Natural killer cell (primary cell): ENCODE results near the gene CACNA1S. TPM values are rescaled to one million over a fixed set of nuclear protein-coding genes. Genes with fewer than 3 reads are reported as not detected.

Experiments
- ATAC-seq, 3 donors: fragments of 150-1000 bp in 2 of 3; fragments of 200-7000 bp in 1 of 3; cut with Tn5 transposase; 1 replicate in 1 of 3; 2 replicates in 2 of 3; pipeline ENCODE4 v1.10.0; 2021; ENCODE audit warnings: mild to moderate bottlenecking in 2 of 3, moderate library complexity in 2 of 3
- DNase-seq, 2 donors: peaks; one replicate each; pipeline versions ENCODE4 v3.0.0 to v3.0.0-alpha.2; 2013 to 2021; ENCODE audit warnings: mixed read lengths in 1 of 2
- H3K27ac ChIP-seq: one replicate; pipeline ENCODE4 v1.5.1; 2013; ENCODE audit warnings: mild to moderate bottlenecking, low read length
- H3K27me3 ChIP-seq: one replicate; pipeline ENCODE4 v1.6.1; 2013; ENCODE audit warnings: low read length; ENCODE audit not compliant: control insufficient read depth, insufficient read depth
- H3K36me3 ChIP-seq: one replicate; pipeline ENCODE4 v1.6.1; 2013; ENCODE audit warnings: low read length; ENCODE audit not compliant: control insufficient read depth, insufficient read depth
- H3K4me1 ChIP-seq: one replicate; pipeline ENCODE4 v1.6.1; 2013; ENCODE audit warnings: low read length; ENCODE audit not compliant: control insufficient read depth, insufficient read depth
- H3K4me3 ChIP-seq: one replicate; pipeline ENCODE4 v1.5.1; 2013; ENCODE audit warnings: low read length
- H3K9me3 ChIP-seq: one replicate; pipeline ENCODE4 v1.6.1; 2013; ENCODE audit warnings: low read length; ENCODE audit not compliant: control insufficient read depth, insufficient read depth
- H3K27ac Mint-ChIP-seq, 2 donors: one replicate each; pipeline ENCODE4 v1.8.0; 2022; ENCODE audit warnings: mild to moderate bottlenecking in 2 of 2, mixed read lengths in 2 of 2, moderate library complexity in 1 of 2
- H3K27me3 Mint-ChIP-seq, 2 donors: one replicate each; pipeline ENCODE4 v1.8.0; 2022; ENCODE audit warnings: low read depth in 2 of 2, mixed read lengths in 2 of 2
- H3K36me3 Mint-ChIP-seq: one replicate; pipeline ENCODE4 v1.8.0; 2022; ENCODE audit warnings: mixed read lengths
- H3K4me1 Mint-ChIP-seq, 2 donors: one replicate each; pipeline ENCODE4 v1.8.0; 2022; ENCODE audit warnings: mixed read lengths in 2 of 2
- H3K4me3 Mint-ChIP-seq: one replicate; pipeline ENCODE4 v1.8.0; 2022; ENCODE audit warnings: mild to moderate bottlenecking, moderate library complexity, mixed read lengths
- H3K9me3 Mint-ChIP-seq, 2 donors: one replicate each; pipeline ENCODE4 v1.8.0; 2022; ENCODE audit warnings: mixed read lengths in 2 of 2
- CTCF ChIP-seq: fragments of 200-600 bp; IDR thresholded peaks from one replicate; pipeline ENCODE4 v1.8.0; 2022; ENCODE audit warnings: antibody characterized with exemption
- WGBS: methylation state at CpG from one replicate; pipeline ENCODE4 v1.1.7; 2013; ENCODE audit warnings: missing lambda C conversion rate; ENCODE audit not compliant: insufficient coverage; 5-methylcytosine and 5-hydroxymethylcytosine counted together
- intact Hi-C: fragments of 100-400 bp; cut with micrococcal nuclease; formaldehyde crosslinking; loops from one replicate; pipeline ENCODE4 v1.14.2; 2022
- total RNA-seq, 4 donors: library from RNA; stranded (reverse); fragments of 120-200 nt in 1 of 4; gene quantifications; one replicate each; pipeline versions ENCODE4 v1.2.3 to v1.2.4, GENCODE V29; 2013 to 2022

Gene CACNA1S
- total RNA-seq, 3 donors from 2014 or later (not counting 1 experiment from before 2014, with no cell fraction given): not detected

GRCh38 chr1:201026836-201027235 is 85.4 kb downstream of the CACNA1S start:
- no peak for DNase-seq
- no peaks in the 10 kb centered on the region for H3K36me3 ChIP-seq
- H3K27me3 Mint-ChIP-seq: no peaks in the 10 kb centered on the region
- H3K27ac Mint-ChIP-seq: no peak overlapping the region
- H3K4me3 Mint-ChIP-seq: no peak overlapping the region
- peaks cover 36% of the 10 kb centered on the region for H3K4me1 ChIP-seq
- H3K9me3 Mint-ChIP-seq: no peaks in the 10 kb centered on the region
- H3K36me3 Mint-ChIP-seq: no peaks in the 10 kb centered on the region
- H3K4me1 Mint-ChIP-seq: peaks cover 18 to 30% of the 10 kb centered on the region in 2 donors
- TF ChIP-seq CTCF: no peak
- no peaks in the 10 kb centered on the region for H3K9me3 ChIP-seq
- H3K27ac ChIP-seq: no peak overlapping the region
- WGBS: 0% methylated on average over 1 of the region's 3 CpGs
- H3K4me3 ChIP-seq: no peak overlapping the region
- no peak for ATAC-seq
- intact Hi-C loops: no loop called here
- no peaks in the 10 kb centered on the region for H3K27me3 ChIP-seq

- H3K27ac ChIP-seq: no peak overlapping the region
- Mint-ChIP-seq H3K27ac (no peak overlapping the region), H3K27me3 (no peaks in the 10 kb centered on the region), H3K36me3 (no peaks in the 10 kb centered on the region), H3K9me3 (no peaks in the 10 kb centered on the region), H3K4me3 (no peak overlapping the region), H3K4me1 (peaks cover 24 to 36% of the 10 kb centered on the region in 2 donors)
- H3K9me3 ChIP-seq: no peaks in the 10 kb centered on the region
- DNase-seq (no peak), ATAC-seq (no peak)
- H3K36me3 ChIP-seq: no peaks in the 10 kb centered on the region
- no peaks in the 10 kb centered on the region for H3K27me3 ChIP-seq
- TF ChIP-seq CTCF: no peak
- H3K4me3 ChIP-seq: no peak overlapping the region
- intact Hi-C loops: no loop called here
- peaks cover 42% of the 10 kb centered on the region for H3K4me1 ChIP-seq
- WGBS: 40% methylated on average over 3 of the region's 3 CpGs
Measured at GRCh38 chr1:201026234-201026633, 86.0 kb downstream of the CACNA1S start.

GRCh38 chr1:201025571-201026002 is 86.6 kb downstream of the CACNA1S start:
- no peak overlapping the region for H3K4me3 ChIP-seq
- H3K4me3 Mint-ChIP-seq: no peak overlapping the region
- intact Hi-C loops: no loop called here
- ATAC-seq: no peak
- H3K27ac Mint-ChIP-seq: no peak overlapping the region
- WGBS: 67% methylated on average over 7 of the region's 7 CpGs
- H3K9me3 Mint-ChIP-seq: no peaks in the 10 kb centered on the region
- no peaks in the 10 kb centered on the region for H3K36me3 Mint-ChIP-seq
- H3K9me3 ChIP-seq: no peaks in the 10 kb centered on the region
- TF ChIP-seq CTCF: no peak
- H3K27me3 ChIP-seq: no peaks in the 10 kb centered on the region
- peak in 1 of 2 donors; percentile 44 for DNase-seq
- no peaks in the 10 kb centered on the region for H3K27me3 Mint-ChIP-seq
- peaks cover 30 to 42% of the 10 kb centered on the region in 2 donors for H3K4me1 Mint-ChIP-seq
- peaks cover 48% of the 10 kb centered on the region for H3K4me1 ChIP-seq
- H3K27ac ChIP-seq: no peak overlapping the region
- no peaks in the 10 kb centered on the region for H3K36me3 ChIP-seq

GRCh38 chr1:201024625-201024998 is 87.6 kb downstream of the CACNA1S start:
- H3K9me3 Mint-ChIP-seq: no peaks in the 10 kb centered on the region
- H3K9me3 ChIP-seq: no peaks in the 10 kb centered on the region
- H3K4me3 Mint-ChIP-seq: no peak overlapping the region
- H3K4me1 Mint-ChIP-seq: peaks cover 40 to 52% of the 10 kb centered on the region in 2 donors
- no peak for TF ChIP-seq CTCF
- 75% methylated on average over 2 of the region's 2 CpGs for WGBS
- no peaks in the 10 kb centered on the region for H3K36me3 Mint-ChIP-seq
- ATAC-seq (no peak), DNase-seq (no peak)
- peak overlapping the region in 1 of 2 donors; percentile 98 for H3K27ac Mint-ChIP-seq
- no peak overlapping the region for H3K27ac ChIP-seq
- no peaks in the 10 kb centered on the region for H3K36me3 ChIP-seq
- H3K4me1 ChIP-seq: peaks cover 58% of the 10 kb centered on the region
- H3K27me3 Mint-ChIP-seq: no peaks in the 10 kb centered on the region
- H3K27me3 ChIP-seq: no peaks in the 10 kb centered on the region
- intact Hi-C loops: loop anchor here (5.0 kb wide), 1 partner anchor 137 kb away; no protein-coding TSS in a partner anchor
- H3K4me3 ChIP-seq: no peak overlapping the region
